ENCODE results near the gene ADRA2C. TPM values are rescaled to one million over a fixed set of nuclear protein-coding genes. Genes with fewer than 3 reads are reported as not detected.

Gene ADRA2C
- polyA plus RNA-seq, 1 of the 3 experiments (the other 2 are of a cell fraction) = 0.15 TPM

DNA sequence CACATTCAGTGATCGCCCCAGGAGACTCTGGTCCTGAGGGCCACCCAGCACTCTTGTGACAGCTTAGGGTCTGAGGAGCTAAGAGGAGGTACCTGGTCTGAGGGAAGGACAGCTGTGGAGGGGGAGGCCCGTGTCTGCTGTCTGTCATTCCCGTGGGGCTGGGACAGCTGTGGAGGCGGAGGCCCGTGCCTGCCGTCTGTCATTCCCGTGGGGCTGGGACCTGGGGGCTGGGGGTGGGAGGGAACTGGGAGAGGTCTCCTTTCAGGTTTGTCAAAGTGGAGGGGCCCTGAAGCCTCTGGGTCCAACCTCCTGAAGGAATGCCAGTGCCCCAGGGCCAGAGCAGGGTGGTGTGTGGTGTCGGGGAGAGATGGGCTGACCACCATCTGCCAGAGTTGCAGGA lies 45.0 kb upstream of the ADRA2C start:
- Histone ChIP-seq H3K9me3 (no peaks in the 10 kb centered on the region), H3K4me3 (ENCODE audit: low read depth in 2 of 2, low read length in 1 of 2) (no peak overlapping the region), H2AFZ (ENCODE audit: low read depth) (no peak overlapping the region), H3F3A (replicated peaks; ENCODE audit: insufficient read depth) (no peaks in the 10 kb centered on the region), H3K9ac (no peak overlapping the region), H3K27ac (ENCODE audit: low read depth in 2 of 2, low read length in 1 of 2) (no peak overlapping the region), H3K9me2 (no peaks in the 10 kb centered on the region), H3K27me3 (ENCODE audit: insufficient read depth) (no peaks in the 10 kb centered on the region), H3K36me3 (replicated peaks in 1 of 2; ENCODE audit: control insufficient read depth in 1 of 2, insufficient read depth in 2 of 2, low read length in 1 of 2) (no peaks in the 10 kb centered on the region), H4K20me1 (ENCODE audit: insufficient read depth) (no peaks in the 10 kb centered on the region), H3K4me1 (ENCODE audit: control insufficient read depth in 1 of 2, insufficient read depth in 2 of 2, low read depth in 1 of 2, low read length in 1 of 2) (peaks cover 0 to 10% of the 10 kb centered on the region in 2 experiments; a peak in 1 of 4 replicates), H3K79me2 (ENCODE audit: insufficient read depth) (no peaks in the 10 kb centered on the region), H3K4me2 (no peak overlapping the region)
- ChIA-PET CTCF (interaction anchor here (1.2 kb wide), 1 partner anchor 44 kb away, joined by 3 read pairs; no protein-coding TSS in a partner anchor), POLR2A (no interaction called here)
- 48% methylated on average over 3 of the region's 8 CpGs for WGBS (ENCODE audit: low lambda C conversion rate)
- TF ChIP-seq YY1 (IDR thresholded peaks at IDR 0.05; ENCODE audit: low read depth) (no peak), NFIC (IDR thresholded peaks at IDR 0.05; ENCODE audit: borderline replicate concordance) (no peak), ELF1 (IDR thresholded peaks at IDR 0.05) (no peak), RFX5 (IDR thresholded peaks at IDR 0.05; ENCODE audit: low read length) (no peak), SMC3 (IDR thresholded peaks at IDR 0.05; ENCODE audit: low read depth, low read length) (no peak), CHD2 (IDR thresholded peaks at IDR 0.05; ENCODE audit: low read length, partially characterized antibody) (no peak), REST (IDR thresholded peaks at IDR 0.05; ENCODE audit: low read depth, low read length) (no peak), RAD21 (IDR thresholded peaks at IDR 0.05; ENCODE audit: low read length) (no peak), TAF1 (IDR thresholded peaks at IDR 0.05; ENCODE audit: borderline replicate concordance, low read depth, low read length) (no peak), TEAD4 (IDR thresholded peaks at IDR 0.05; ENCODE audit: borderline replicate concordance, insufficient read depth) (no peak), ZBTB33 (IDR thresholded peaks at IDR 0.05; ENCODE audit: borderline replicate concordance, low read depth) (no peak), JUND (IDR thresholded peaks at IDR 0.05) (no peak), NRF1 (IDR thresholded peaks at IDR 0.05; ENCODE audit: low read depth, low read length) (no peak), MXI1 (IDR thresholded peaks at IDR 0.05; ENCODE audit: low read depth, low read length) (no peak), EZH2phosphoT487 (IDR thresholded peaks at IDR 0.05; ENCODE audit: borderline replicate concordance, low read depth) (no peak), FOXJ3 (CRISPR knock-in tag; IDR thresholded peaks at IDR 0.05) (no peak)
- TF ChIP-seq, protein P1, sequence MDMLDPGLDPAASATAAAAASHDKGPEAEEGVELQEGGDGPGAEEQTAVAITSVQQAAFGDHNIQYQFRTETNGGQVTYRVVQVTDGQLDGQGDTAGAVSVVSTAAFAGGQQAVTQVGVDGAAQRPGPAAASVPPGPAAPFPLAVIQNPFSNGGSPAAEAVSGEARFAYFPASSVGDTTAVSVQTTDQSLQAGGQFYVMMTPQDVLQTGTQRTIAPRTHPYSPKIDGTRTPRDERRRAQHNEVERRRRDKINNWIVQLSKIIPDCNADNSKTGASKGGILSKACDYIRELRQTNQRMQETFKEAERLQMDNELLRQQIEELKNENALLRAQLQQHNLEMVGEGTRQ (IDR thresholded peaks at IDR 0.05; ENCODE audit: borderline replicate concordance, low read depth, low read length) = no peak
- TF ChIP-seq, protein P2, sequence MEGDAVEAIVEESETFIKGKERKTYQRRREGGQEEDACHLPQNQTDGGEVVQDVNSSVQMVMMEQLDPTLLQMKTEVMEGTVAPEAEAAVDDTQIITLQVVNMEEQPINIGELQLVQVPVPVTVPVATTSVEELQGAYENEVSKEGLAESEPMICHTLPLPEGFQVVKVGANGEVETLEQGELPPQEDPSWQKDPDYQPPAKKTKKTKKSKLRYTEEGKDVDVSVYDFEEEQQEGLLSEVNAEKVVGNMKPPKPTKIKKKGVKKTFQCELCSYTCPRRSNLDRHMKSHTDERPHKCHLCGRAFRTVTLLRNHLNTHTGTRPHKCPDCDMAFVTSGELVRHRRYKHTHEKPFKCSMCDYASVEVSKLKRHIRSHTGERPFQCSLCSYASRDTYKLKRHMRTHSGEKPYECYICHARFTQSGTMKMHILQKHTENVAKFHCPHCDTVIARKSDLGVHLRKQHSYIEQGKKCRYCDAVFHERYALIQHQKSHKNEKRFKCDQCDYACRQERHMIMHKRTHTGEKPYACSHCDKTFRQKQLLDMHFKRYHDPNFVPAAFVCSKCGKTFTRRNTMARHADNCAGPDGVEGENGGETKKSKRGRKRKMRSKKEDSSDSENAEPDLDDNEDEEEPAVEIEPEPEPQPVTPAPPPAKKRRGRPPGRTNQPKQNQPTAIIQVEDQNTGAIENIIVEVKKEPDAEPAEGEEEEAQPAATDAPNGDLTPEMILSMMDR (IDR thresholded peaks at IDR 0.05) = no peak
- TF ChIP-seq, protein P3, sequence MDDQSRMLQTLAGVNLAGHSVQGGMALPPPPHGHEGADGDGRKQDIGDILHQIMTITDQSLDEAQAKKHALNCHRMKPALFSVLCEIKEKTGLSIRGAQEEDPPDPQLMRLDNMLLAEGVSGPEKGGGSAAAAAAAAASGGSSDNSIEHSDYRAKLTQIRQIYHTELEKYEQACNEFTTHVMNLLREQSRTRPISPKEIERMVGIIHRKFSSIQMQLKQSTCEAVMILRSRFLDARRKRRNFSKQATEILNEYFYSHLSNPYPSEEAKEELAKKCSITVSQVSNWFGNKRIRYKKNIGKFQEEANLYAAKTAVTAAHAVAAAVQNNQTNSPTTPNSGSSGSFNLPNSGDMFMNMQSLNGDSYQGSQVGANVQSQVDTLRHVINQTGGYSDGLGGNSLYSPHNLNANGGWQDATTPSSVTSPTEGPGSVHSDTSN (IDR thresholded peaks at IDR 0.05) = no peak
- DNase-seq = no peak
